ENCODE results near the gene MAN2B2.

GRCh38 chr4:6644792-6645530, 70.0 kb downstream of the MAN2B2 start:
- TF ChIP-seq CTCF (IDR thresholded peaks at IDR 0.05; ENCODE audit: insufficient read depth, low read length, poor library complexity, severe bottlenecking) = no peak
- TF ChIP-seq EZH2phosphoT487 (conservative IDR thresholded peaks at IDR 0.05; ENCODE audit: low read length) = no peak
